Measurements from ENCODE around the gene EMX1.

GRCh38 chr2:72980535-72981217, 63.4 kb downstream of the EMX1 start:
- TF ChIP-seq CTCF (conservative IDR thresholded peaks at IDR 0.05; ENCODE audit: low read length) (no peak), EZH2phosphoT487 (IDR thresholded peaks at IDR 0.05; ENCODE audit: borderline replicate concordance, low read depth, low read length) (no peak)
